Kidney (tissue), 14 donors: ENCODE measurements around the gene GOLGA7B. TPM values are rescaled to one million over a fixed set of nuclear protein-coding genes. Genes with fewer than 3 reads are reported as not detected.

Experiments used
- DNase-seq, 5 donors: peaks; one replicate each; pipeline ENCODE4 v3.0.0-alpha.2; 2013 to 2020
- FAIRE-seq: peaks from 2 replicates; lab custom pipeline; 2012; peaks lifted over from hg19 to GRCh38; lab: Jason Lieb, UNC
- H3K27ac ChIP-seq, 2 donors: one replicate each; pipeline ENCODE4 v1.7.0; 2013; ENCODE audit warnings: low read depth in 2 of 2, low read length in 2 of 2, inconsistent platforms in 1 of 2
- H3K27me3 ChIP-seq: one replicate; pipeline ENCODE4 v1.7.1; 2013; ENCODE audit warnings: low read length, inconsistent platforms; ENCODE audit not compliant: control insufficient read depth, insufficient read depth
- H3K36me3 ChIP-seq, 3 donors: one replicate each; pipeline versions ENCODE4 v1.7.0 to v1.7.1; 2013; ENCODE audit warnings: low read length in 3 of 3, control low read depth in 1 of 3, inconsistent platforms in 1 of 3; ENCODE audit not compliant: insufficient read depth in 3 of 3, control insufficient read depth in 2 of 3
- H3K4me1 ChIP-seq, 3 donors: one replicate each; pipeline versions ENCODE4 v1.7.0 to v1.7.1; 2013; ENCODE audit warnings: low read length in 3 of 3, inconsistent platforms in 1 of 3, low read depth in 1 of 3; ENCODE audit not compliant: control insufficient read depth in 2 of 3, insufficient read depth in 2 of 3
- H3K4me3 ChIP-seq, 3 donors: one replicate each; pipeline versions ENCODE4 v1.7.0 to v1.8.1; 2013; ENCODE audit warnings: low read length in 3 of 3, control low read depth in 1 of 3, inconsistent platforms in 1 of 3
- H3K9ac ChIP-seq, 3 donors: one replicate each; pipeline versions ENCODE4 v1.7.0 to v1.7.1; 2013; ENCODE audit warnings: low read length in 3 of 3, control low read depth in 1 of 3, inconsistent platforms in 1 of 3
- H3K9me3 ChIP-seq, 3 donors: one replicate each; pipeline versions ENCODE4 v1.7.0 to v1.7.1; 2013; ENCODE audit warnings: low read length in 3 of 3, control low read depth in 1 of 3, inconsistent platforms in 1 of 3; ENCODE audit not compliant: control insufficient read depth in 2 of 3, insufficient read depth in 1 of 3
- intact Hi-C: fragments of 100-400 bp; cut with DNase I; formaldehyde crosslinking; loops from one replicate; pipeline ENCODE4 v1.11.1; 2022
- polyA plus RNA-seq: library from polyadenylated mRNA; stranded (reverse); fragments of 350-450 nt; fragmentation: Illumina TruSeq; extraction: RNeasy Lipid Tissue Mini Kit (QIAGEN cat#74804); gene quantifications from one replicate; pipeline ENCODE4 v1.2.3, GENCODE V29; 2014; ENCODE audit warnings: low read depth, low replicate concordance; ENCODE audit not compliant: insufficient read depth
- total RNA-seq: library from RNA; stranded (reverse); fragmentation: NEBNext Ultra II Directional; extraction: Animal tissue kit (Norgen Biotek cat#: 25700); gene quantifications from one replicate; pipeline ENCODE4 v1.2.1, GENCODE V29; 2021
- TF ChIP-seq, protein P1 (sequence below): IDR thresholded peaks from 3 replicates; pipeline ENCODE4 v1.5.1; 2012; ENCODE audit warnings: mild to moderate bottlenecking, moderate library complexity, borderline replicate concordance; ENCODE audit not compliant: insufficient read depth; ENCODE audit errors: extremely low read depth
- donor health status: control.
- donor health status: control.
- donor health status: control.
- donor health status: control.
- donor health status: control.
- donor health status: DM: yes; HTN: yes; CAD: no.
- donor health status: Normal renal cell carcinoma (clear cell type).

The GOLGA7B gene
- total and polyA plus RNA-seq, 2 donors from 2014 or later = 0.50 TPM; not detected in 1

DNA sequence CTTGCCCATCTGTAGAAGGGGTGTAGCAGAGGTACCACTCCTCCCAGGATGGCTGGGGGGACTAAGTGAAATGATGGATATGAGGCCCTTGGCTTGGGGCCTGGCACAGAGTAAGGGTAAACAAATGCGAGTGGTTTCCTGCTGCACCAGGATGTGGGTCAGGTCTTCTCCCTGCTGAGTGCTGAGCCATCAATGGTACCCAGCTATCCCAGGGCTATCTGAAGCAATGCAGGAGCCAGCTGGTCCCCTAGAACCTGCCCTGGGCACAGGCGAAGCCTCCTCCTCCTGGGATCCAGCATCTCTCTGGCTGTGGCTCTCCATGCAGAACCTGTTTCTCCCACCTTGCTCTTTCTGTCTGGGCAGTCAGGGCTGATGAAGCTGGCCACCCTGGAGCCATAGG, 20.9 kb upstream of the GOLGA7B start:
- Histone ChIP-seq H3K4me3 (no peak overlapping the region), H3K4me1 (no peaks in the 10 kb centered on the region), H3K36me3 (no peaks in the 10 kb centered on the region), H3K9me3 (no peaks in the 10 kb centered on the region), H3K27me3 (no peaks in the 10 kb centered on the region), H3K9ac (no peak overlapping the region), H3K27ac (no peak overlapping the region)
- TF ChIP-seq, protein P1, sequence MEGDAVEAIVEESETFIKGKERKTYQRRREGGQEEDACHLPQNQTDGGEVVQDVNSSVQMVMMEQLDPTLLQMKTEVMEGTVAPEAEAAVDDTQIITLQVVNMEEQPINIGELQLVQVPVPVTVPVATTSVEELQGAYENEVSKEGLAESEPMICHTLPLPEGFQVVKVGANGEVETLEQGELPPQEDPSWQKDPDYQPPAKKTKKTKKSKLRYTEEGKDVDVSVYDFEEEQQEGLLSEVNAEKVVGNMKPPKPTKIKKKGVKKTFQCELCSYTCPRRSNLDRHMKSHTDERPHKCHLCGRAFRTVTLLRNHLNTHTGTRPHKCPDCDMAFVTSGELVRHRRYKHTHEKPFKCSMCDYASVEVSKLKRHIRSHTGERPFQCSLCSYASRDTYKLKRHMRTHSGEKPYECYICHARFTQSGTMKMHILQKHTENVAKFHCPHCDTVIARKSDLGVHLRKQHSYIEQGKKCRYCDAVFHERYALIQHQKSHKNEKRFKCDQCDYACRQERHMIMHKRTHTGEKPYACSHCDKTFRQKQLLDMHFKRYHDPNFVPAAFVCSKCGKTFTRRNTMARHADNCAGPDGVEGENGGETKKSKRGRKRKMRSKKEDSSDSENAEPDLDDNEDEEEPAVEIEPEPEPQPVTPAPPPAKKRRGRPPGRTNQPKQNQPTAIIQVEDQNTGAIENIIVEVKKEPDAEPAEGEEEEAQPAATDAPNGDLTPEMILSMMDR = no peak
- FAIRE-seq (no peak), DNase-seq (no peak)
- intact Hi-C loops = no loop called here

GRCh38 chr10:97830064-97830463, 19.6 kb upstream of the GOLGA7B start:
- intact Hi-C loops = no loop called here
- no peaks in the 10 kb centered on the region for H3K27me3 ChIP-seq
- DNase-seq = no peak

DNA sequence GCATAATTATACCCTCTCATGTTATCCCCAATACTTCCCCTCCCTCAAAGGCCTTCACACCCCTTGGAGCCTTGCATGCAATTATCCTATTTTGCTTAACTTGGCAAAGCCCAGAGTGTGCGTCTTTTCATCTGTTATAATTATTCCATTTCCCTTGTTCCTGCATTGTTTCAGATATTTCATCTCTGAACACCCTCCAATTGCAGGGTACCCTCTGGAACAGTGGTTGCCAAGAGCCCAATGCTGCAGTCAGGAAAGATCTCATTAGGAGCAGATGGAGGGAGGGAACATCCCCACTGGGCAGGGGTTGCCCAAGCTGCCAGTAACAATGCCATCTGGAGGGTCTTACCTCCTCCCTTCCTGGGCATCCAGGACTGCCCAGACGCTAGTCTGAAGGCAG, 18.4 kb upstream of the GOLGA7B start:
- H3K4me3 ChIP-seq = no peak overlapping the region
- no peak for FAIRE-seq
- H3K9ac ChIP-seq = no peak overlapping the region
- no peaks in the 10 kb centered on the region for H3K27me3 ChIP-seq
- H3K4me1 ChIP-seq = no peaks in the 10 kb centered on the region
- H3K36me3 ChIP-seq = no peaks in the 10 kb centered on the region
- no peaks in the 10 kb centered on the region for H3K9me3 ChIP-seq
- DNase-seq = no peak
- intact Hi-C loops = no loop called here
- H3K27ac ChIP-seq = no peak overlapping the region
- TF ChIP-seq, protein P1 = no peak

More at GRCh38 chr10:97830064-97830463, 19.6 kb upstream of the GOLGA7B start:
- Histone ChIP-seq H3K27ac (no peak overlapping the region), H3K36me3 (no peaks in the 10 kb centered on the region), H3K4me1 (no peaks in the 10 kb centered on the region), H3K4me3 (no peak overlapping the region), H3K9ac (no peak overlapping the region), H3K9me3 (no peaks in the 10 kb centered on the region)
- TF ChIP-seq, protein P1 = no peak
- no peak for FAIRE-seq

GRCh38 chr10:97836446-97836845, 13.2 kb upstream of the GOLGA7B start:
- Histone ChIP-seq H3K36me3 (no peaks in the 10 kb centered on the region), H3K9ac (no peak overlapping the region), H3K4me3 (no peak overlapping the region), H3K27me3 (no peaks in the 10 kb centered on the region), H3K4me1 (no peaks in the 10 kb centered on the region), H3K27ac (no peak overlapping the region), H3K9me3 (no peaks in the 10 kb centered on the region)
- TF ChIP-seq, protein P1 = no peak
- DNase-seq (no peak), FAIRE-seq (no peak)
- intact Hi-C loops = no loop called here
